Nephron (organoid): ENCODE results near the gene FAM131C.

ENCODE experiments used
- H3K27ac Mint-ChIP-seq, 3 experiments: 2 replicates each; pipeline ENCODE4 v1.8.0; 2020; ENCODE audit warnings: mixed read lengths in 3 of 3, mild to moderate bottlenecking in 2 of 3, moderate library complexity in 1 of 3
- H3K27me3 Mint-ChIP-seq: 2 replicates; pipeline ENCODE4 v1.8.0; 2021; ENCODE audit warnings: low read depth, mild to moderate bottlenecking, moderate library complexity, mixed read lengths
- H3K36me3 Mint-ChIP-seq: 2 replicates; pipeline ENCODE4 v1.8.0; 2020; ENCODE audit warnings: low read depth, mixed read lengths
- H3K4me1 Mint-ChIP-seq: 2 replicates; pipeline ENCODE4 v1.8.0; 2020; ENCODE audit warnings: mixed read lengths
- H3K4me3 Mint-ChIP-seq, 3 experiments: 2 replicates each; pipeline ENCODE4 v1.8.0; 2020; ENCODE audit warnings: mild to moderate bottlenecking in 3 of 3, mixed read lengths in 3 of 3, moderate library complexity in 2 of 3
- H3K9me3 Mint-ChIP-seq: 2 replicates; pipeline ENCODE4 v1.8.0; 2020; ENCODE audit warnings: mixed read lengths
- CTCF ChIP-seq, 3 experiments: fragments of 200-600 bp; sonication (generic); IDR thresholded peaks; one replicate each; pipeline ENCODE4 v1.5.0; 2021; ENCODE audit warnings: antibody characterized with exemption in 3 of 3; ENCODE audit not compliant: unreplicated experiment in 3 of 3

FAM131C gene

GRCh38 chr1:16073490-16074119 lies at the start of gene FAM131C:
Gene FAM131C, minus strand, starts transcription at chr1:16073651. Its CDS starts 209 bp downstream, at chr1:16073442.
- peak within 1 kb of the TSS; percentile 14 to 55 (median 46) for H3K27ac Mint-ChIP-seq
- H3K36me3 Mint-ChIP-seq = no peaks in the 10 kb centered on the region
- H3K4me1 Mint-ChIP-seq = peaks cover 23% of the 10 kb centered on the region
- peak within 1 kb of the TSS; percentile 76 to 81 (median 80) for H3K4me3 Mint-ChIP-seq
- peaks cover 3% of the 10 kb centered on the region for H3K9me3 Mint-ChIP-seq
- peak in 2 of 3 experiments; percentile 24 to 45 for TF ChIP-seq CTCF (IDR thresholded peaks at IDR 0.05; ENCODE audit: unreplicated experiment in 3 of 3)
- peaks cover 27% of the 10 kb centered on the region for H3K27me3 Mint-ChIP-seq

- H3K27ac Mint-ChIP-seq = peak overlapping the region; percentile 36 to 77 (median 65)
- H3K27me3 Mint-ChIP-seq = peaks cover under 1% of the 10 kb centered on the region
- no peak overlapping the region for H3K4me3 Mint-ChIP-seq
- no peak for TF ChIP-seq CTCF (IDR thresholded peaks at IDR 0.05; ENCODE audit: unreplicated experiment in 3 of 3)
- H3K9me3 Mint-ChIP-seq = no peaks in the 10 kb centered on the region
- H3K4me1 Mint-ChIP-seq = peaks cover 42% of the 10 kb centered on the region
- H3K36me3 Mint-ChIP-seq = peaks cover 20% of the 10 kb centered on the region
These were observed 49.5 kb upstream of the FAM131C start for GRCh38 chr1:16122916-16123315.

- H3K36me3 Mint-ChIP-seq = peaks cover 17% of the 10 kb centered on the region
These were observed 49.0 kb upstream of the FAM131C start for GRCh38 chr1:16122350-16122881.

GRCh38 chr1:16120940-16121410 lies 47.5 kb upstream of the FAM131C start:
- H3K4me3 Mint-ChIP-seq = no peak overlapping the region
- H3K9me3 Mint-ChIP-seq = no peaks in the 10 kb centered on the region
- H3K4me1 Mint-ChIP-seq = peaks cover 51% of the 10 kb centered on the region
- no peak for TF ChIP-seq CTCF (IDR thresholded peaks at IDR 0.05; ENCODE audit: unreplicated experiment in 3 of 3)
- peak overlapping the region; percentile 35 to 75 (median 40) for H3K27ac Mint-ChIP-seq
- H3K36me3 Mint-ChIP-seq = peaks cover 10% of the 10 kb centered on the region
- H3K27me3 Mint-ChIP-seq = peaks cover 4% of the 10 kb centered on the region

More at GRCh38 chr1:16122350-16122881, 49.0 kb upstream of the FAM131C start:
- H3K27ac Mint-ChIP-seq = peak overlapping the region in 2 of 3 experiments; percentile 36 to 65
- TF ChIP-seq CTCF (IDR thresholded peaks at IDR 0.05; ENCODE audit: unreplicated experiment in 3 of 3) = no peak
- H3K9me3 Mint-ChIP-seq = no peaks in the 10 kb centered on the region
- no peak overlapping the region for H3K4me3 Mint-ChIP-seq
- H3K4me1 Mint-ChIP-seq = peaks cover 42% of the 10 kb centered on the region
- H3K27me3 Mint-ChIP-seq = peaks cover 4% of the 10 kb centered on the region

- peaks cover 10% of the 10 kb centered on the region for H3K36me3 Mint-ChIP-seq
- no peak for TF ChIP-seq CTCF (IDR thresholded peaks at IDR 0.05; ENCODE audit: unreplicated experiment in 3 of 3)
- H3K4me3 Mint-ChIP-seq = no peak overlapping the region
- H3K27ac Mint-ChIP-seq = no peak overlapping the region
- peaks cover 51% of the 10 kb centered on the region for H3K4me1 Mint-ChIP-seq
- no peaks in the 10 kb centered on the region for H3K9me3 Mint-ChIP-seq
- peaks cover 4% of the 10 kb centered on the region for H3K27me3 Mint-ChIP-seq
These were observed 47.0 kb upstream of the FAM131C start for GRCh38 chr1:16120407-16120806.
